HG02852 (cell line): Measurements from ENCODE around the gene UBA5.
A peak's percentile ranks its signal among the peaks of the same experiment; 100 is the strongest.
"Not testable (repeated sequence)": the region's sequence is repeated elsewhere in the genome, so short reads cannot be mapped to it uniquely, and the experiment has no call there.

Experiments used
- ATAC-seq: cut with Tn5 transposase; IDR thresholded peaks from one replicate; pipeline ENCODE4 v1.9.1; 2021; ENCODE audit warnings: mild to moderate bottlenecking, moderate library complexity; ENCODE audit not compliant: unreplicated experiment

Gene UBA5

GRCh38 chr3:132660052-132660810 is at the start of gene UBA5:
Gene UBA5 (plus strand): TSS chr3:132660329. CDS start chr3:132660538, 209 bp downstream.
- peak; percentile 77 for ATAC-seq

- not testable (repeated sequence) for ATAC-seq
Observed at GRCh38 chr3:132615301-132615700, 44.8 kb upstream of the UBA5 start.

- no peak for ATAC-seq
Observed at GRCh38 chr3:132615881-132616280, 44.2 kb upstream of the UBA5 start.

- no peak for ATAC-seq
Observed at GRCh38 chr3:132616780-132617179, 43.3 kb upstream of the UBA5 start.

- ATAC-seq: no peak
Observed at GRCh38 chr3:132622148-132622547, 38.0 kb upstream of the UBA5 start.

- no peak for ATAC-seq
Observed at GRCh38 chr3:132622761-132623160, 37.4 kb upstream of the UBA5 start.

- ATAC-seq: no peak
Observed at GRCh38 chr3:132623646-132624045, 36.5 kb upstream of the UBA5 start.

- no peak for ATAC-seq
Observed at GRCh38 chr3:132624790-132625189, 35.3 kb upstream of the UBA5 start.

- ATAC-seq: peak; percentile 93
Observed at GRCh38 chr3:132625613-132626012, 34.5 kb upstream of the UBA5 start.

- no peak for ATAC-seq
Observed at GRCh38 chr3:132626955-132627354, 33.2 kb upstream of the UBA5 start.

- ATAC-seq: no peak
Observed at GRCh38 chr3:132628157-132628556, 32.0 kb upstream of the UBA5 start.

- no peak for ATAC-seq
Observed at GRCh38 chr3:132629928-132630327, 30.2 kb upstream of the UBA5 start.

- no peak for ATAC-seq
Observed at GRCh38 chr3:132630612-132631011, 29.5 kb upstream of the UBA5 start.

- ATAC-seq: no peak
Observed at GRCh38 chr3:132635052-132635451, 25.1 kb upstream of the UBA5 start.

- no peak for ATAC-seq
Observed at GRCh38 chr3:132637590-132637989, 22.5 kb upstream of the UBA5 start.

GRCh38 chr3:132638706-132639105 is 21.4 kb upstream of the UBA5 start:
- ATAC-seq: no peak

GRCh38 chr3:132641427-132641826 is 18.7 kb upstream of the UBA5 start:
- not testable (repeated sequence) for ATAC-seq

- ATAC-seq: no peak
Observed at GRCh38 chr3:132641837-132642538, 18.1 kb upstream of the UBA5 start.

- no peak for ATAC-seq
Observed at GRCh38 chr3:132642539-132642847, 17.6 kb upstream of the UBA5 start.

- ATAC-seq: no peak
Observed at GRCh38 chr3:132643366-132643765, 16.8 kb upstream of the UBA5 start.

GRCh38 chr3:132645058-132645457 is 15.1 kb upstream of the UBA5 start:
- ATAC-seq: no peak

- no peak for ATAC-seq
Observed at GRCh38 chr3:132650153-132650552, 10.0 kb upstream of the UBA5 start.
